Upper lobe of left lung (tissue), 4 donors: ENCODE results near the gene SELENOH.

Experiments
- CTCF ChIP-seq, 6 experiments: fragments of 450-650 bp in 4 of 6; fragments of 200-600 bp in 2 of 6; sonication (generic) in 2 of 6; IDR thresholded peaks; one replicate each; pipeline ENCODE4 v1.5.1; 2016 to 2019; ENCODE audit warnings: antibody characterized with exemption in 6 of 6
- EP300 ChIP-seq, 4 donors: sonication (generic); formaldehyde crosslinking; IDR thresholded peaks; one replicate each; pipeline ENCODE4 v1.5.1; 2017; ENCODE audit warnings: antibody characterized with exemption in 4 of 4, control low read depth in 2 of 4
- POLR2A ChIP-seq, 4 donors: fragments of 450-650 bp; IDR thresholded peaks; one replicate each; pipeline ENCODE4 v1.5.1; 2016 to 2017; ENCODE audit warnings: antibody characterized with exemption in 4 of 4, mild to moderate bottlenecking in 2 of 4

- TF ChIP-seq POLR2A (IDR thresholded peaks at IDR 0.05) (no peak), CTCF (IDR thresholded peaks at IDR 0.05) (no peak), EP300 (IDR thresholded peaks at IDR 0.05) (no peak)
Observed at GRCh38 chr11:57746920-57747319, 5.6 kb downstream of the SELENOH start.
